GM18909 (cell line): ENCODE data around the gene ARHGAP8.

Source experiments
- ATAC-seq: cut with Tn5 transposase; IDR thresholded peaks from one replicate; pipeline ENCODE4 v1.9.1; 2021; ENCODE audit warnings: mild to moderate bottlenecking; ENCODE audit not compliant: unreplicated experiment, poor library complexity

Gene ARHGAP8

DNA sequence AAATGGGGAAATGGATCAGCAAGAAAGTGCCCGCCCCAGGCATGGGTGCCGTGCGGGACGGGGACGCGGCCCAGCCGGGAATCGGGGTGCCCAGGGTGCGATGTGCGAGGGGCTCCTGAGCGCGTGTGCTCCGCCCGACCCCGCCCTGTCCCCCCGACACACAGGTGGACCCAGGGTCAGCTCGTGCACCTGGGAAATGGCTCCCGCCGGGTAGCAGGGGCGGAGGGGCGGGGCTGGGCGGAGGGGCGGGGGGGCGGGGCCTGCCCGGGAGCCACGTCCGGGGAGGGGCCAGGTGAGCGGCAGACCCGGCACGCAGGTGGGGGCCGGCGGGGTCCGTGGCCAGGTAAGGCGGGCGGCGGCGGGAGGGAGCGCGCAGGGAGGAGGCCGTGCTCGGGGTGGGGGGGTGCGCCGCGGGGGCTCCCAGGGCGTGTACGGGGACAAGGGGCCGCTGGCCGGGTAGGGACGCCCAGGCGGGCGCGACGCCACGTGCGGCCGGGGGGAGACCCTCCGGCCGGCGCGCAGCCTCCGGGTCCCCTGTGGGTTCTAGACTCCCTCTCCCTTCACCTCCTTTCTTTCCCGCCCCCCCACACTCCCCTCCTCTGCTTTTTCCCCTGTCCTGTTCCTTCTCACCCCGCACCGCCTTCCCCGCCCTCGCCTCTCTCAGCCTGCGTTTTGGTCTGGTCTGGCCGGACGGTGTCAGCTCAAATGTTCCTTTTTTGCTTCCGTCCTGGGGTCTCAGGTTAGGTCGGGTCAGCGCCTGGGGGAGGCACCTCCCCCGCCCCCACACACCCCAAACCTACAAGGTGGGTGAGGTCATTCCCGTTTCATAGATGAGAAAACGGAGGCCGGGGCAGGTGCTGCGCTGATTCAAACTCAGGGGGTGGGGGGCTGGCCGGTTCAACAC, at the start of gene ARHGAP8:
ARHGAP8 (plus strand) TSS at position 291 of the 904 bp plus-strand sequence. CDS start 33,953 bp downstream, outside the sequence.
- ATAC-seq, result no peak

DNA sequence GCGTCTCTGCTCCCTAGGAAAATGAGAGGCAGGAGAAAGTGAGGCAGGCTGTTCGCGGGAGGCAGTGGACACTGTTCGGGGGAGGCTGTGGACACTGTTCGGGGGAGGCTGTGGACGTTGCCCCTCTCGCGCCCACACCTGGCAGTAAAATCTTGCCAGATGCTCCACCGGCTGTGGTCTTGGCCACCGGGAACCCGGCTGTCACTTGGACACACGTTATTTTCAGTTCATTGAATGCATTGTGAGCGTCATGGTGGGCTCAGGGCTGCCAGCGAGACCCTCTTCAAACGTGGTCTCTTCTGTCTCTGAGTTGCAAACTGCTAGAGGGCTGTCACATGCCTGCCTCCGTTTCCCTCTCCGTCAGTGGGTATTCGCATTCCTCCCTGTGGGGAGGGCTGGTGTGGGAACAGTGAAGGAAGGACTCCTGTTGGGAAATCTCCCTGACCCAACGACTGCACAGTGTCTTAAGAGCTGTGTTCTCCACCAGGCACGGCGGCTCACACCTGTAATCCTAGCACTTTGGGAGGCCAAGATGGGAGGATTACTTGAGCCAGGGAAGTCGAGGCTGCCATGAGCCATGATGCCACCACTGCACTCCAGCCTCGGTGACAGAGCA, 49.0 kb upstream of the ARHGAP8 start:
- no peak for ATAC-seq

DNA sequence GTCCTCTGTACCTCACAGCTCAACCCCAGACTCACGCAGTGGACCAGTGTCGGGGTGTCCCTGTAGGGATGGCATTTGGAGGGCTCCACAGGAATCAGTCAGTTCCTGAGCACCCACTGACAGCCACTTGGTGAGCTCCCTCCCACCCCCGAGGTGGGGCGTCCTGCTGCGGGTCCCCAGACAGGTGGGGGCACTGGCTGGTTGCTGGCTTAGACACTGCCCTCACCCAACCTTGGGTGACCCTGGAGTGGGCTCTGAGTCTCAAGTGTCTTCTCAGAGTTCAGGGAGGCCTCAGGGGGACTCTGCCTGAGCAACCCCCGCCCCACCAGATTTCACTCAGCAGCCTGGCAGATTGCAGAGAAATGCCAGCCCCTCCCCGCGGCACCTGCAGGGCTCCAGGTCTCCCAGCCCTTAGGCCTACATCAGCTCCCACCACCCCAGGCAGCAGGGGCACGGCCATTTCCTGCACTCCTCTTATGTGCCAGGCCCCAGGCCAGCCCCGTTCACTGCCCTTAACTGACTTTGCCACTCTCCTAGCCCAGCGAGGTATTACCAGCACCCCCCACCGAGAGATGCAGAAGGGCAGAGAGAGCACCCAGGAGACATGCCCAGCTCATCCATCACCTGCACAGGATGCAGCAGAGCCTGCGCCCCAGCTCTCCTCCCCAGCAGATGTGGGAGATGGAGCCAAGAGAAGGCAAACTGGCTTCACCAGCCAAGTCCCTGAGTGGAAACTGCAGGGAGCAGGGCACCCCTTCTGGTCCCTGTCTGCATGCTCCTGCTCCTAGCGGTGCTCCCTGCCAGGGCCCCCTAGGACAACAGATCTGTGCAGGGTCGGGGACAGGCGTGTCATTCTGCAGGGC, 48.0 kb upstream of the ARHGAP8 start:
- no peak for ATAC-seq

- ATAC-seq, result no peak
Measured at GRCh38 chr22:44705022-44705297, 47.4 kb upstream of the ARHGAP8 start.

- ATAC-seq, result no peak
Measured at GRCh38 chr22:44706488-44706887, 45.9 kb upstream of the ARHGAP8 start.

DNA sequence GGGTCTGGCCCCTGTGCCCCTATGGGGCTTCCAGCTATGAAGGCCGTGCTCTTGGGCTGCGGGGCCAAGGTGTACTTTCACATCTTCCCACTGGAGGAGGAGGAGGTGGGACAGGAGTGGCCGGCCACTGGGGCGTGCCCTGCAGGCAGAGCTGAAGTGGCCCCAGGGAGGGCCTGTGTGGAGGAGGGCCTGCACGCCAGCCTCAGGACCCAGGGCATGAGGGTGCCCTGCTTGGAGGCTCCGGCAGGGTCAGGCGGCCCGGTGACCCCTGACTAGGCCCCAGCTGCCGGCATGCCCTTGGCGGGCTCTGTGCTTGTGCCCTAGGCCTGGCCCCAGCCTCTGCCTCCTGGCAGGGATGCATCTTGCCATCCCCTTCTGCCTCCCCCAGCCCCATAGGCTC, 45.2 kb upstream of the ARHGAP8 start:
- no peak for ATAC-seq

- no peak for ATAC-seq
Measured at GRCh38 chr22:44707752-44708151, 44.6 kb upstream of the ARHGAP8 start.

DNA sequence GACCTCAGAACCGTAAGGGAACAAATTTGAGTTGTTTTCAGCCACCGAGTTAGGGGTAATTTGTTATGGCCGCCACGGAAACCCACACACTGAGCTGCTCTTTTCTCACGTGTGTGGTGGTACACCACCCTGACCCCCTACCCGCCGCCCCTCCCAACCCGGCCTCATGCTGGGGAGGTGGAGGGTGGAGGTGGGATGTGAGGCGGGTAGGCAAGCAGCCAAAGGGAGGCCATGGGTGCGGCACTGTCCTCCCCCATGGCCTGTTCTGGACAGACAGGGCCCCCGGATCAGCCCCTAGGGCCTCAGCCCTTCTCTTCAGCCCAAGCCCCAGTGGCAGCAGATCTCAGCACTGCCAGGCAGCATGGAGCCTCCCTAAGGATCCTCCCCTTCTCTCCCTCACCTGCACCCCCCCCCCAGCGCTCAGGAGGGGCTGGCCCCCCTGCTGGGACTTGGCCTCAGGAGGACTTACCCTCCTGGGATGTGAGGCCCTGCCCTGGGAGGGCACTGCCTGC, 42.4 kb upstream of the ARHGAP8 start:
- ATAC-seq, result no peak

DNA sequence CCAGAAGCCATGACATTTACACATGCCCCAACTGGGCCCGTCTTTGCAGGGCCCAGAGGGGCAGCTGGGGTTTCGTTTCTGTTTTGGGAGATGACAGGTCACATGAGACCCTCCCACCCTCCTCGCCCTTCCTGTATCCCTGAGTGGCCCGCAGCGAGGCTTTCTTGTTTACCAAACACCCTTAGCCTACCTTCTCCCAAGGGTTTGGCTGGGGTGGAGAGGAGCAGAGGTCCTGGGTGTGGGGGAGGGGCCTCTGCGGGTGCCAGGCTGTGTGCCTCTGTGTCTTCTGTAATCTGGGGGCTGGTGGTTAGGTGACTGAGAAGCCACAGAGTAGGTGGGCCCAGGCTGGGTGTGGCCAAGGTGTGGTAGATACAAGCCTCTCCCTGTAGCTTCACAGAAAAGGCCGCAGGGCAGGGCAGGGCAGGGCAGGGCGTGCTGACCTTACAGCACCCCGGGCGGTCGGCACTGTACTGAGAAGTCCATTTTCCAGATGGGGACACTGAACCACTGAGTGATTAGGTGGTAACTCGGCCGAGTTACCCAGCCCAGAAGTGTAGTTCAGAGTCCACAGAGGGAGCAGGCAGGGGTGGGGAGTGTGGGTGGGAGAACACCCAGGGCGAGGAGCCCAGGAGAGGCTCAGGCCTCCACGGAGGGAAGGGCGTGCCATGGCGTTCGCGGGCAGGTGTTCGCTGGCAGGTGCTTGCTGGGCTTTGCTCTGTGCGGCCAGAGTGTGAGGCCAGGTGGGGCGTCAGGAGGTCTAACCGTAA, 41.7 kb upstream of the ARHGAP8 start:
- ATAC-seq, result no peak

GRCh38 chr22:44711241-44711560, 41.2 kb upstream of the ARHGAP8 start:
- ATAC-seq, result no peak

- ATAC-seq, result no peak
Measured at GRCh38 chr22:44711690-44712555, 40.5 kb upstream of the ARHGAP8 start.

GRCh38 chr22:44712962-44713361, 39.4 kb upstream of the ARHGAP8 start:
- ATAC-seq, result no peak

GRCh38 chr22:44714703-44715350, 37.5 kb upstream of the ARHGAP8 start:
- ATAC-seq, result no peak

DNA sequence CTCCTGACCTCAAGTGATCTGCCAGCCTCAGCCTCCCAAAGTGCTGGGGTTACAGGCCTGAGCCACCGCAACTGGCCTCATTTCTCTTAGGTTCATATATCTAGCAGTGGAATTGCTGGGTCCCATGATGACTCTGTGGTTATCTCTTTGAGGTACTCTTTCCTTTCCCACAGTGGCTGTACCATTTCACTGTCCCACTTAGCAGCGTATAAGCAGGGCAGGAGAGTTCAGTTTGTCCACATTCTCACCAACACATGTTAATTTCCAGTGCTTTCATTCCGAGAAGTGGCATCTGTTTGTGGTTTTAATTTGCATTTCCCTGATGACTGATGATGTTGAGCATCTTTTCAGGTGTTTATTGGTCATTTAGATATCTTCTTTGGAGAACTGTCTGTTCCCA, 34.0 kb upstream of the ARHGAP8 start:
- ATAC-seq, result no peak

DNA sequence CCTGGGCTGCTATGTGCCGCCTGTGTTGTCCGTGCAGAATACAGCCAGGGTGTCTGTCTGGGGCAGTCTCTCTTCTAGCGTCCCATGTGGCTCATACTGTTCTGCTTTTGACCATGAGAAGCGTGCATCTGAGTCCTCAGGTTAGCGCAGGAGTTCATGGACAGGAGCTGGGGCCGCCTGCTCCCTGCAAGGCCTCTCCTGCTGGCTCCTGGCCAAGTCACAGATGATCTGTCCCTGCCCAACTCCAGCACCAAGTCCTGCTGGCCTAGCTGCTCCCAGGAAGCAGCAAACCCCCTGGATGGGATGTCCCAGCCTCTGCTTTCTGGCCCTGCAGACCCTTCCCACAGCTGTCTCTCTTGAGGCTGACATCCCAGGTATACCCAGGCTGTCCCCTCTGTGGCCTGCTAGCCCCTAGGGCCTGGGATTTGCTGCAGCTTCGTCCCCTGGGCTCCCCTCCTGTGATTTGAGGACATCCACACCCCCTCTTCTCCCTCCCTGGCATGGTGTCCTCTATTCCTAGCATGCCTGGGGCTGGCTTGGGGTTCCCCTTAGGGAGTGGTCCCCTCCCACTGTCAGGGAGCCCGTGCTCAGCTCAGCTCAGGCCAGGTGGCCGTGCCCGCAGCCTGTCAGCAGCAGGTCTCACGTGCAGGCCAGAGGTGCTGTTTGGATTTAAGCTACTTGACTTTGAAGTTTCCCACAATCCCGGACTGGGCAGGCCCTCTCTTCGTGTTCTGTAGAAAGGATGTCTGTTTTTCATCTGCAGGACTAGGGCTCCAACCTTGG, 32.6 kb upstream of the ARHGAP8 start:
- ATAC-seq, result no peak

- ATAC-seq, result no peak
Measured at GRCh38 chr22:44721213-44721612, 31.2 kb upstream of the ARHGAP8 start.

GRCh38 chr22:44722611-44723010, 29.8 kb upstream of the ARHGAP8 start:
- no peak for ATAC-seq

DNA sequence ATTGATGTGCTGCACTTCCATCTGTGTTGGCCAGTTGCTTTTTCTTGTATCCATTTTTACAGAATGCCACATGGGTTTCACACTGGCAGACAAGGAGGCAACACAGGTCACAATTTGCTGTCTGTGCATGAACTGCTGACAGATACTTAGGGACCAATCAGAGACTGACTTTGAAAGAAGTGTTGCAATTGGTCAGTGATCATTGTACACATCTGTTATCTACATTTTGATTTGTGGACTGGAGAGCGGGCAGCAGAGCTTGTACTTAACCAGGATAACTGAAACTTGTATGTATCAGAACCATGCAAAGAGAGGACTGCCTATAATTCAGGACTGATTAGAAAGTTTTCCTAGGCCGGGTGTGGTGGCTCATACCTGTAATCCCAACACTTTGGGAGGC, 28.6 kb upstream of the ARHGAP8 start:
- no peak for ATAC-seq
